ENCODE results near the gene PPP5C.
"Not testable (repeated sequence)": the region's sequence is repeated elsewhere in the genome, so short reads cannot be mapped to it uniquely, and the experiment has no call there.

PPP5C gene

GRCh38 chr19:46411925-46412649 lies 65.2 kb downstream of the PPP5C start:
- no peak overlapping the region for H3K27ac ChIP-seq (ENCODE audit: low read depth, low read length)
- H3K9me2 ChIP-seq (replicated peaks; ENCODE audit: insufficient read depth, low read length): no peaks in the 10 kb centered on the region
- H3K27me3 ChIP-seq (ENCODE audit: low read length): no peaks in the 10 kb centered on the region
- H3K4me2 ChIP-seq (ENCODE audit: low read depth, low read length, poor library complexity, severe bottlenecking): no peak overlapping the region
- H3F3A ChIP-seq (ENCODE audit: insufficient read depth): no peaks in the 10 kb centered on the region
- H3K9ac ChIP-seq (ENCODE audit: low read length): no peak overlapping the region
- H3K79me2 ChIP-seq (ENCODE audit: insufficient read depth, low read length): no peaks in the 10 kb centered on the region
- no peaks in the 10 kb centered on the region for H3K36me3 ChIP-seq (ENCODE audit: low read length)
- no peaks in the 10 kb centered on the region for H3K9me3 ChIP-seq (ENCODE audit: insufficient read depth, low read length)
- TF ChIP-seq EZH2phosphoT487 (conservative IDR thresholded peaks at IDR 0.05; ENCODE audit: low read length) (no peak), CTCF (IDR thresholded peaks at IDR 0.05; ENCODE audit: insufficient read depth, low read length, poor library complexity, severe bottlenecking) (no peak)
- no peaks in the 10 kb centered on the region for H4K20me1 ChIP-seq (ENCODE audit: low read depth, low read length)
- no peak overlapping the region for H3K4me3 ChIP-seq (ENCODE audit: insufficient read depth, low read length, poor library complexity, severe bottlenecking)
- no peak overlapping the region for H2AFZ ChIP-seq (ENCODE audit: low read depth, low read length, severe bottlenecking)

- Histone ChIP-seq H3K27me3 (ENCODE audit: low read length) (no peaks in the 10 kb centered on the region), H3K9ac (ENCODE audit: low read length) (no peak overlapping the region), H3K79me2 (ENCODE audit: insufficient read depth, low read length) (no peaks in the 10 kb centered on the region), H3K4me2 (ENCODE audit: low read depth, low read length, poor library complexity, severe bottlenecking) (no peak overlapping the region), H3F3A (ENCODE audit: insufficient read depth) (no peaks in the 10 kb centered on the region), H3K4me3 (ENCODE audit: insufficient read depth, low read length, poor library complexity, severe bottlenecking) (no peak overlapping the region), H3K9me2 (replicated peaks; ENCODE audit: insufficient read depth, low read length) (no peaks in the 10 kb centered on the region), H2AFZ (ENCODE audit: low read depth, low read length, severe bottlenecking) (no peak overlapping the region), H3K9me3 (ENCODE audit: insufficient read depth, low read length) (no peaks in the 10 kb centered on the region), H3K27ac (ENCODE audit: low read depth, low read length) (no peak overlapping the region), H4K20me1 (ENCODE audit: low read depth, low read length) (no peaks in the 10 kb centered on the region), H3K36me3 (ENCODE audit: low read length) (no peaks in the 10 kb centered on the region)
- TF ChIP-seq CTCF (IDR thresholded peaks at IDR 0.05; ENCODE audit: insufficient read depth, low read length, poor library complexity, severe bottlenecking) (no peak), EZH2phosphoT487 (conservative IDR thresholded peaks at IDR 0.05; ENCODE audit: low read length) (no peak)
Observed at GRCh38 chr19:46412650-46413261, 65.9 kb downstream of the PPP5C start.

GRCh38 chr19:46413262-46414031 lies 66.6 kb downstream of the PPP5C start, which contains the start of gene CCDC8:
Gene CCDC8 (minus strand): TSS chr19:46413564. CDS start chr19:46412810, 754 bp downstream.
- no peak within 1 kb of the TSS for H3K4me3 ChIP-seq (ENCODE audit: insufficient read depth, low read length, poor library complexity, severe bottlenecking)
- H3K36me3 ChIP-seq (ENCODE audit: low read length): no peaks in the 10 kb centered on the region
- no peaks in the 10 kb centered on the region for H3F3A ChIP-seq (ENCODE audit: insufficient read depth)
- no peak within 1 kb of the TSS for H2AFZ ChIP-seq (ENCODE audit: low read depth, low read length, severe bottlenecking)
- no peaks in the 10 kb centered on the region for H3K9me2 ChIP-seq (replicated peaks; ENCODE audit: insufficient read depth, low read length)
- no peaks in the 10 kb centered on the region for H4K20me1 ChIP-seq (ENCODE audit: low read depth, low read length)
- TF ChIP-seq EZH2phosphoT487 (conservative IDR thresholded peaks at IDR 0.05; ENCODE audit: low read length): no peak
- TF ChIP-seq CTCF (IDR thresholded peaks at IDR 0.05; ENCODE audit: insufficient read depth, low read length, poor library complexity, severe bottlenecking): no peak
- no peaks in the 10 kb centered on the region for H3K79me2 ChIP-seq (ENCODE audit: insufficient read depth, low read length)
- H3K27me3 ChIP-seq (ENCODE audit: low read length): no peaks in the 10 kb centered on the region
- no peak within 1 kb of the TSS for H3K9ac ChIP-seq (ENCODE audit: low read length)
- no peak within 1 kb of the TSS for H3K4me2 ChIP-seq (ENCODE audit: low read depth, low read length, poor library complexity, severe bottlenecking)
- H3K27ac ChIP-seq (ENCODE audit: low read depth, low read length): no peak within 1 kb of the TSS
- H3K9me3 ChIP-seq (ENCODE audit: insufficient read depth, low read length): no peaks in the 10 kb centered on the region

- H3K9me2 ChIP-seq (replicated peaks; ENCODE audit: insufficient read depth, low read length): not testable (repeated sequence)
Observed at GRCh38 chr19:46414899-46415298, 68.0 kb downstream of the PPP5C start.

GRCh38 chr19:46415804-46416709 lies 69.2 kb downstream of the PPP5C start:
- H3K4me2 ChIP-seq (ENCODE audit: low read depth, low read length, poor library complexity, severe bottlenecking); H3K27ac ChIP-seq (ENCODE audit: low read depth, low read length); H3K9ac ChIP-seq (ENCODE audit: low read length): not testable (repeated sequence)

More at GRCh38 chr19:46414899-46415298, 68.0 kb downstream of the PPP5C start:
- H3K4me3 ChIP-seq (ENCODE audit: insufficient read depth, low read length, poor library complexity, severe bottlenecking); H3F3A ChIP-seq (ENCODE audit: insufficient read depth); H3K27me3 ChIP-seq (ENCODE audit: low read length); H4K20me1 ChIP-seq (ENCODE audit: low read depth, low read length); H3K36me3 ChIP-seq (ENCODE audit: low read length); H3K79me2 ChIP-seq (ENCODE audit: insufficient read depth, low read length); H3K9me3 ChIP-seq (ENCODE audit: insufficient read depth, low read length); H2AFZ ChIP-seq (ENCODE audit: low read depth, low read length, severe bottlenecking); H3K27ac ChIP-seq (ENCODE audit: low read depth, low read length); H3K9ac ChIP-seq (ENCODE audit: low read length); H3K4me2 ChIP-seq (ENCODE audit: low read depth, low read length, poor library complexity, severe bottlenecking): not testable (repeated sequence)

More at GRCh38 chr19:46415804-46416709, 69.2 kb downstream of the PPP5C start:
- H3K36me3 ChIP-seq (ENCODE audit: low read length); H3K9me2 ChIP-seq (replicated peaks; ENCODE audit: insufficient read depth, low read length); H3K27me3 ChIP-seq (ENCODE audit: low read length); H2AFZ ChIP-seq (ENCODE audit: low read depth, low read length, severe bottlenecking); H3K79me2 ChIP-seq (ENCODE audit: insufficient read depth, low read length); H3K9me3 ChIP-seq (ENCODE audit: insufficient read depth, low read length); H3K4me3 ChIP-seq (ENCODE audit: insufficient read depth, low read length, poor library complexity, severe bottlenecking); H4K20me1 ChIP-seq (ENCODE audit: low read depth, low read length); H3F3A ChIP-seq (ENCODE audit: insufficient read depth): not testable (repeated sequence)

All from SU-DHL-6 (cell line).